GM10266 (cell line): ENCODE data around the gene MAP3K20.
"Not testable (repeated sequence)": the region's sequence is repeated elsewhere in the genome, so short reads cannot be mapped to it uniquely, and the experiment has no call there.

Experiments
- DNase-seq: peaks from one replicate; pipeline ENCODE4 v3.0.0; 2012; ENCODE audit errors: extremely low spot score
- CTCF ChIP-seq: IDR thresholded peaks from 2 replicates; pipeline ENCODE4 v1.5.1; 2012; ENCODE audit warnings: mild to moderate bottlenecking, low read depth; ENCODE audit not compliant: control insufficient read depth, insufficient read depth; ENCODE audit errors: missing control alignments

Gene MAP3K20

GRCh38 chr2:173032032-173032431, 43.6 kb upstream of the MAP3K20 start:
- TF ChIP-seq CTCF: no peak
- no peak for DNase-seq

GRCh38 chr2:173033084-173033483, 42.6 kb upstream of the MAP3K20 start:
- TF ChIP-seq CTCF: no peak
- no peak for DNase-seq

- no peak for TF ChIP-seq CTCF
Measured at GRCh38 chr2:173034143-173034542, 41.5 kb upstream of the MAP3K20 start.

GRCh38 chr2:173037245-173038120, 38.2 kb upstream of the MAP3K20 start:
- TF ChIP-seq CTCF: no peak
- no peak for DNase-seq

More at GRCh38 chr2:173034143-173034542, 41.5 kb upstream of the MAP3K20 start:
- DNase-seq: no peak

GRCh38 chr2:173038257-173038656, 37.4 kb upstream of the MAP3K20 start:
- DNase-seq: not testable (repeated sequence)

GRCh38 chr2:173040729-173041128, 34.9 kb upstream of the MAP3K20 start:
- no peak for TF ChIP-seq CTCF
- DNase-seq: no peak

GRCh38 chr2:173043476-173043875, 32.2 kb upstream of the MAP3K20 start:
- TF ChIP-seq CTCF: no peak
- DNase-seq: no peak

- no peak for DNase-seq
- TF ChIP-seq CTCF: no peak
Measured at GRCh38 chr2:173043897-173044519, 31.6 kb upstream of the MAP3K20 start.
